ENCODE data around the gene WDR87.

The WDR87 gene

GRCh38 chr19:37953171-37953917 is 47.0 kb upstream of the WDR87 start:
- Histone ChIP-seq H3K4me2 (no peak overlapping the region), H3K4me3 (IDR thresholded peaks at IDR 0.05; ENCODE audit: insufficient read depth, low read depth, low read length) (no peak overlapping the region), H3K9ac (no peak overlapping the region), H2AFZ (ENCODE audit: low read depth) (no peak overlapping the region), H3K27ac (no peak overlapping the region), H3K27me3 (ENCODE audit: insufficient read depth, low read depth) (no peaks in the 10 kb centered on the region), H3K79me2 (ENCODE audit: insufficient read depth, low read depth) (no peaks in the 10 kb centered on the region), H4K20me1 (ENCODE audit: insufficient read depth) (no peaks in the 10 kb centered on the region), H3K4me1 (ENCODE audit: low read depth, poor library complexity, severe bottlenecking) (no peaks in the 10 kb centered on the region), H3K36me3 (ENCODE audit: insufficient read depth) (no peaks in the 10 kb centered on the region)
- no peak for TF ChIP-seq CTCF (conservative IDR thresholded peaks at IDR 0.05; ENCODE audit: low read depth, low read length)

DNA sequence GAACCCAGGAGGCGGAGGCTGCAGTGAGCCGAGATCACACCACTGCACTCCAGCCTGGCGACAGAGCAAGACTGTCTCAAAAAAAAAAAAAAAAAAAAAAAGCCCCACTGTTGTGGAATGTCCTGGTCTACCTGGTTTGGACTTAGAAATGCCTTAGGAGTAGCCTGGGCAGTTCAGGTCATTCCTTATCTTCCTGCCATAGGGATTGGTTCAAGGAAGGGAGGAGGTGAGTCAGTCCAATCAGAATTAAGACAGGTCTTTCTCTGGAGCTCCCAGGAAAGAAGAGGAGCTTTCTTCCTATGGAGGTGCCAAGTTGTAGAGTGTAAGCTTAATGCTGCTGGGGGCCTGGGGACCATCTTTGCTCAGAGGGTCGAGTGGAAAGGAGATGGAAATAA is 45.4 kb upstream of the WDR87 start:
- no peaks in the 10 kb centered on the region for H3K4me1 ChIP-seq (ENCODE audit: low read depth, poor library complexity, severe bottlenecking)
- no peak overlapping the region for H3K9ac ChIP-seq
- H2AFZ ChIP-seq (ENCODE audit: low read depth) = no peak overlapping the region
- H3K4me2 ChIP-seq = no peak overlapping the region
- H3K27ac ChIP-seq = no peak overlapping the region
- H3K27me3 ChIP-seq (ENCODE audit: insufficient read depth, low read depth) = no peaks in the 10 kb centered on the region
- H3K4me3 ChIP-seq (IDR thresholded peaks at IDR 0.05; ENCODE audit: insufficient read depth, low read depth, low read length) = no peak overlapping the region
- H4K20me1 ChIP-seq (ENCODE audit: insufficient read depth) = no peaks in the 10 kb centered on the region
- no peaks in the 10 kb centered on the region for H3K79me2 ChIP-seq (ENCODE audit: insufficient read depth, low read depth)
- no peaks in the 10 kb centered on the region for H3K36me3 ChIP-seq (ENCODE audit: insufficient read depth)
- no peak for TF ChIP-seq CTCF (conservative IDR thresholded peaks at IDR 0.05; ENCODE audit: low read depth, low read length)

DNA sequence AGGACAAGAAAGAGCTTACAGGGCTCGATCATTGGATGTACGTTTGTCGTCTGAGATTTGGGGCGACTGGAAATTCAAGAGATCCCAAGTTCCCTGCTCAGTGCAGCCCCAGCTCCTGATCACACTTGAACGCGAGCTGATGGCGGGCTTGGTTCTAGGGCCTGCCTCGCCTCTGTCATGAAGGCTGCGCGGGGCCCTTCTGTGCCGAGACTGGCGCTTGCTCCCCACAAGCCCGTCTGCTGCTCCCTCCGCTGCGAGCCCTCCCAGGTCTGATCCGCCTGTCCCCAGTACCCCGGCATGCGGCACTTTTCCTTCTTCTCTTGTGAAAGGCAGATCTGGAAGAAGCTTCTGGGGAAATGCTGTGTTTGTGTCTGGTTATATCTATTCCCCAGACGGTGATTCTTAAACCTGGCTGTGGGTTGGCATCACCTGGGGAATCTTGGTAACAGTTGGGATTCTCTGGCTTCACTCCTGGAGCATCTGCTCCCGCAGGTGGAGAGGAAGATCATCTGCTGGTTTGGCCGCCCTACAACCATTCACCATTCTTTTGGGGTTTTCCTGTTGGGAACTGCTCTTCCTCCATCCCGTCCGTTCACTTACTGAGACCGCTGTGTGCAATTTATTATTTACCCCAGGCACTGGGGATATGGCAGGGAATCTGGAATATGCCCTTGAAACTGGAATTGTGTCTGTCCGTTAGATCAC is 44.2 kb upstream of the WDR87 start:
- TF ChIP-seq CTCF (conservative IDR thresholded peaks at IDR 0.05; ENCODE audit: low read depth, low read length) = no peak

DNA sequence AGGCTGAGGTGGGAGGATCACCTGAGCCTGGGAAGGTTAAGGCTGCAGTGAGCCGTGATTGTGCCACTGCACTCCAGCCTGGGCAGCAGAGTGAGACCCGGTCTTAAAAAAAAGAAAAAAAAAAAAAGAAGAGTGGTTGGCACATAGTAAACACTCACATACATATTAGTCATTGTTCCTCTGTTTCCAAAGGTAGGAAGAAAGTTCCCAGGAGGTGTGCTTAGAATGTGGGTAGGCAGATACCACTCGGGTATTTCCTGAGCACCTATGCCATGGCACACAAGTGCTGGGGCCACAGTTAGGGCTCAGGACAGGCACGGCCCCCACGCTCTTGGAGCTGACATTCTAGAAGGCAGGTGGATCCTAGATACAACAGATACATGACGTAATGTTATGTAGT is 42.0 kb upstream of the WDR87 start:
- H3K27me3 ChIP-seq (ENCODE audit: insufficient read depth, low read depth) = no peaks in the 10 kb centered on the region
- no peak overlapping the region for H3K4me3 ChIP-seq (IDR thresholded peaks at IDR 0.05; ENCODE audit: insufficient read depth, low read depth, low read length)
- no peak overlapping the region for H3K27ac ChIP-seq
- no peak for TF ChIP-seq CTCF (conservative IDR thresholded peaks at IDR 0.05; ENCODE audit: low read depth, low read length)
- H3K4me2 ChIP-seq = no peak overlapping the region
- H4K20me1 ChIP-seq (ENCODE audit: insufficient read depth) = no peaks in the 10 kb centered on the region
- H3K79me2 ChIP-seq (ENCODE audit: insufficient read depth, low read depth) = no peaks in the 10 kb centered on the region
- H3K4me1 ChIP-seq (ENCODE audit: low read depth, poor library complexity, severe bottlenecking) = no peaks in the 10 kb centered on the region
- H3K9ac ChIP-seq = no peak overlapping the region
- no peaks in the 10 kb centered on the region for H3K36me3 ChIP-seq (ENCODE audit: insufficient read depth)
- H2AFZ ChIP-seq (ENCODE audit: low read depth) = no peak overlapping the region

More for the DNA sequence above, 44.2 kb upstream of the WDR87 start:
- no peak overlapping the region for H3K27ac ChIP-seq
- no peaks in the 10 kb centered on the region for H4K20me1 ChIP-seq (ENCODE audit: insufficient read depth)
- H3K36me3 ChIP-seq (ENCODE audit: insufficient read depth) = no peaks in the 10 kb centered on the region
- no peak overlapping the region for H3K4me3 ChIP-seq (IDR thresholded peaks at IDR 0.05; ENCODE audit: insufficient read depth, low read depth, low read length)
- H3K9ac ChIP-seq = no peak overlapping the region
- H3K4me2 ChIP-seq = no peak overlapping the region
- no peak overlapping the region for H2AFZ ChIP-seq (ENCODE audit: low read depth)
- no peaks in the 10 kb centered on the region for H3K79me2 ChIP-seq (ENCODE audit: insufficient read depth, low read depth)
- no peaks in the 10 kb centered on the region for H3K4me1 ChIP-seq (ENCODE audit: low read depth, poor library complexity, severe bottlenecking)
- H3K27me3 ChIP-seq (ENCODE audit: insufficient read depth, low read depth) = no peaks in the 10 kb centered on the region

All from KMS-11 (cell line).